ENCODE measurements around the gene FAM200A.
A peak's percentile ranks its signal among the peaks of the same experiment; 100 is the strongest.
"Not testable (repeated sequence)": the region's sequence is repeated elsewhere in the genome, so short reads cannot be mapped to it uniquely, and the experiment has no call there.

FAM200A gene

GRCh38 chr7:99558306-99559174, 6.6 kb upstream of the FAM200A start, which contains the start of gene ZNF655:
ZNF655 (plus strand) TSS chr7:99558642; CDS start chr7:99560560, 1,918 bp downstream.
- no peak for FAIRE-seq

DNA sequence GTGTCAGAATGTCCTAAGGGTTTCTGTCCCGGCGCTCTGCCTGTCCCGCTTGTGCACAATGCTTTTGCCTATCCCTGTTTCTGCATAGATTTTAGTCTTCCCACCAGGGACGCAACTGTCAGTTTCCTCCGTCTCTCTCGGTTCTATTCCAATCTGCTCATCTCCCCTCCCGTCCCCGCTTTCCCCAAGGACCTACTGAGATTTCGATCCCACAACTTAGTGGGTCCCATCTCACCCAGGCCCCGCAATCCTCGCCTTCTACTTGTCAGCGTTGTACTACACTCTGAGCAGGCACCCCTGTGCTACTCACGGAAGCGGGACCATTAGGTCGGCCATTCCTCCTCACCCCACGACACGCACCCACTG, 6.0 kb upstream of the FAM200A start:
- FAIRE-seq, result no peak

DNA sequence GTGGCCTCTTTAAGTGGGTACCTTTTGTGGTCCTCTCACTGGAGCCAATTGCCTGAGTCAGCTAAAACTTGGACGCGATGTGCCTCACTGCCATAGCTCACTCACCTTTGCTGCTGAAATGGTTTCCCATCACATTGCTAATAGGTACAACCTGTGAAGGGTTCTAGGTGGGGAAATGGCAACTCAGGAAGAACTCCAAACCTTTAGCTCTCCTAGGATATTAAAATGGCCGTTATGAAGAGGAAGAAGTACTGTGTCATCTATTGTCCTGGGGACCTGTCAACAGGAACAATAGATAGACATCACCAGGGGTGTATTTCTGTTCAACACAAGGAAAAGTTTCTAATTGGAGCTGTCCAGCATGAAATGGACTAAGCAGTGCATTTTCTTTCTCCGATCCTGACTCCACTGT, 5.3 kb upstream of the FAM200A start:
- FAIRE-seq, result no peak

DNA sequence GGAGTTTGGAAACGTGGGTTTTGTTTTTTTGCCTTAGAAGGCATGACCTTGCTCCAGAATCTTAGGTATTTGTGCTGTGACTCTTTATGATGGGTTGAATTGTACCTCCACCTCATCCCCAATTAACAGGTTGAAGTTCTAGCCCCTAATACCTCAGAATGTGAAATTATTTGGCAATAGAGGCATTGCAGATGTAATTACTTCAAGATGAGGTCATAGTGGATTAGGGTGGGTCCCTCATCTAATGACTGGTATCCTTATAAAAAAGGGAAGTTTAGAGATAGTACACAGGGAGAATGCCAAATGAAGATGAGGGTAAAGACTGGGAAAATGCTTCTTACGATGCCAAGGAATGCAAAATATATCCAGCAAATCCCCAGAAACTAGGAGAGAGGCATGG, 3.0 kb upstream of the FAM200A start:
- no peak for FAIRE-seq

DNA sequence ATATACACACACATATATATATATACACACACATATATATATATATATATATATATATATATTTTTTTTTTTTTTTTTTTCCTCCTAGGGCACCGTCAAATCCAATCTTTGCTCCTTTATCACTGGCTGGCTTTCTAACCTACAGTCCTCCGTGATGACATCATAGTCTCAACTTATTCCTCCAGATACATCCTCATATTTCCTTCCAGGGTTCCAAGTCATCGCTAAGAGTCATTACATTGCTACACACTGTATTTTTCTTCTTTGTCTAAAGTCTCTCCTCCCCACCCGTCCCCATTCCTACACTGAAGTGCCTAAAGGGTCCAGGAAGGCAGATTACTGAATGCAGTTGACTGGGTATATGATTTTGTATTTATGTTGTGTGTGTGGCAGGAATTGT, 1.1 kb upstream of the FAM200A start:
- FAIRE-seq, result no peak

- no peak for FAIRE-seq
These were observed 580 bp downstream of the FAM200A start for GRCh38 chr7:99551334-99551733.

DNA sequence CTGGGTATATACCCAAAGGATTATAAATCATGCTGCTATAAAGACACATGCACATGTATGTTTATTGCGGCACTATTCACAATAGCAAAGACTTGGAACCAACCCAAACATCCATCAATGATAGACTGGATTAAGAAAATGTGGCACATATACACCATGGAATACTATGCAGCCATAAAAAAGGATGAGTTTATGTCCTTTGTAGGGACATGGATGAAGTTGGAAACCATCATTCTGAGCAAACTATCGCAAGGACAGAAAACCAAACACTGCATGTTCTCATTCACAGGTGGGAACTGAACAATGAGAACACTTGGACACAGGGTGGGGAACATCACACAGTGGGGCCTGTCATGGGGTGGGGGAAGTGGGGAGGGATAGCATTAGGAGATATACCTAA, 2.4 kb downstream of the FAM200A start:
- FAIRE-seq, result not testable (repeated sequence)

- FAIRE-seq, result not testable (repeated sequence)
These were observed 6.6 kb downstream of the FAM200A start for GRCh38 chr7:99545308-99545707.

DNA sequence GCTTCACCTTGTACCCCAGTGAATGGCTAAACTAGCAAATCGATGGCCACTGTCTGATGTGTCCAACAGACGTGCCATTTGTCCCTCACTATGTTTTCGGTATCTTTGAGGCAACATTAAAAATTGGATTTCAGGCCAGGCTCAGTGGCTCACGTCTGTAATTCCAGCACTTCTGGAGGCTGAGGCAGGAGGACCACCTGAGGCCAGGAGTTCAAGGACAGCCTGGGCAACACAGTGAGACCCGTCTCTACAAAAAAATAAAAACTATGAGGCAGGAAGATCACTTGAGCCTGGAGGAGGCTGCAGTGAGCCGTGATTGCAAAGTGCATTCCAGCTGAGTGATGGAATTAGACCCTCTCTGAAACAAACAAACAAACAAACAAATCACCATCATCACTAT, 8.0 kb downstream of the FAM200A start:
- no peak for FAIRE-seq

DNA sequence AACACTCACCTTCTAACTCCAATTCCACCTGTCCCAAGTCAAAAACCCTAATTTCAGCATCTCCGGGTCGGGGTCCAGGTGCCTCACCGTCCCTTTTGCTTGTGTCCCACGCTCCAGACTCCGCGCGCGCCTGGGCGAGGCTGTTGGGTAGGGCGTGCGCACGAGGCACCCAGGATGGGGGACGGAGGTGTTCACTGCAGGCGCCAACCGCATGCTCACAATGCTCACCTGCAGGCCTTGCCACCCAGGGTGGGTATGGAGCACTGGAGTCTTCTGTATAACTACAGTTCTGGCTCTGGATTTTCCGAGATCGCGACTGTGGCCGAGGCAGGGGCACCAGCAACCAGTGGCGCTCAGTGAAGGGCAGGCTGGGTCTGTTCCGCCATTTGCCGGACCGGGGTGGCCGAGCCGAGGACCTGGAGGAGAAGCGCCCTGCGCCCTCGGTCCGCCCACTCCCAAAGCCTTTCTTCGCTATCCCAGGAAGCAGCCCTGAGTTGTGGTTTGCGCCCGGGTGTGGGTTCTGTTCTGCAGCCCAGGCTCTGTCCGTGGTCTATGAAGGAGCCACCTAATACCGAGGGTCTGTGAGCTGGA, 8.7 kb downstream of the FAM200A start:
- FAIRE-seq, result no peak

DNA sequence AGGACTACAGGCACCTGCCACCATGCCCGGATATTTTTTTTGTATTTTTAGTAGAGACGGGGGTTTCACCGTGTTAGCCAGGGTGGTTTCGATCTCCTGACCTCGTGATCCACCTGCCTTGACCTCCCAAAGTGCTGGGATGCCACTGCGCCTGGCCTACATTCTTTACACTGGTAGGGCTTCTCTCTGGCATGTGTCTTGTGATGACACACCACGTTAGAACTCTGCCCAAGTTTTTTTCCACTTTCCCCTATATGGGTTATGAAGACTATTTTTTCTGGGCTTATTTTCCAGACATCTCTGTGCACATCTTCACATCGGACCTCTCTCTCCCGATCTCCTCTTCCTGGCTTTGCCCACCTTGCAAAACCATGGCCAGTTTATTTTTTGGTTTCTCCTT, 10.7 kb downstream of the FAM200A start:
- FAIRE-seq, result no peak

DNA sequence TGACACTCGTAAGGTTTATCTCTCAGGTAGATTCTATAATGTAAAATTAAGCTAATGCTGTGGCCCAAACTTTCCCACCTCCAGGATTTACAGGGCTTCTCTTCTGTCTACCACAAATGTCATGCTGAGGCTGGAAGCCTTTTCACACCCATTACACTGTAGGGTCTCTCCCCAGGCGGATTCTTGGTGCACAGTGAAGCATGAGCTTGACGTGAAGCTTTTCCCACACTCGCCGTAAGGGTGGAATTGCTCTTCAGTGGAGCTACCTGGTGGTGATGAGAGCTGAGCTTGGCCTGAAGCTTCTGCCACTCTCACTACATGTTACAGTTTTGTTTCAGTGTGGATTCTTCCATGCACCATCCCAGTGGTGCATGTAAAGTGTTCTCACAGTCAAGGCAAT, 11.4 kb downstream of the FAM200A start:
- FAIRE-seq, result no peak

GRCh38 chr7:99539213-99539811, 12.6 kb downstream of the FAM200A start:
- no peak for FAIRE-seq

DNA sequence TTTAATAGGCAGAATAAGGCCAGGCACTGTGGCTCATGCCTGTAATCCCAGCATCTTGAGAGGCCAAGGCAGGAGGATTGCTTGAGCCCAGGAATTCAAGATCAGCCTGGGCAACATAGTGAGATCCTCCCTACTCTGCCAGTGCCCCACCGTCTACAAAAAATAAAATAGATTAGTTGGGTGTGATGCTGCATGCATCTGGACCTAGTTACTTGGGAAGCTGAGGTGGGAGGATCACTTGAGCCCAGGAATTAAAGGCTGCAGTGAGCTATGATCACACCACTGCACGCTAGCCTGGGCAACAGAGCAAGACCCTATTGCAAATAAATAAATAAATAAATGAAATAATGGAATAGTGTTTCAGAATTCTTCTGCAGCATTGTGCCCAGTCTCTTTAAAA, 16.2 kb downstream of the FAM200A start:
- no peak for FAIRE-seq

- FAIRE-seq, result no peak
These were observed 20.6 kb downstream of the FAM200A start for GRCh38 chr7:99531354-99531765.

DNA sequence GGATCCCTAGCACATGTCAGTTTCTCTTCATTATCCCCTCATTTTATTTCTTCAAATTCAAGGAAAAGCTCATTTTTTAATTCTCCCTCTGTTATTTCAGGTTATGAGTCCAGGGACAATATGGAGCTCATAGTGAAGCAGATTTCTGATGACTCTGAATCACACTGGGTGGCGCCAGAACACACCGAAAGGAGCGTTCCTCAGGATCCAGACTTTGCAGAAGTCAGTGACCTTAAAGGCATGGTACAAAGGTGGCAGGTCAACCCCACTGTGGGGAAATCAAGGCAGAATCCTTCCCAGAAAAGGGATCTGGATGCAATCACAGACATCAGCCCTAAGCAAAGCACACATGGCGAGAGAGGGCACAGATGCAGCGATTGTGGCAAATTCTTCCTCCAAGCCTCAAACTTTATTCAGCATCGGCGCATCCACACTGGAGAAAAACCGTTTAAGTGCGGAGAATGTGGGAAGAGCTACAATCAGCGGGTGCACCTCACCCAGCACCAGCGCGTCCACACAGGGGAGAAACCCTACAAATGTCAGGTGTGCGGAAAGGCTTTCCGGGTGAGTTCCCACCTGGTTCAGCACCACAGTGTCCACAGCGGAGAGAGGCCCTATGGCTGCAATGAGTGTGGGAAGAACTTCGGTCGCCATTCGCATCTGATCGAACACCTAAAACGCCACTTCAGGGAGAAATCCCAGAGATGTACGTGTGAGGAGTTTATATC, 26.0 kb downstream of the FAM200A start:
- no peak for FAIRE-seq

DNA sequence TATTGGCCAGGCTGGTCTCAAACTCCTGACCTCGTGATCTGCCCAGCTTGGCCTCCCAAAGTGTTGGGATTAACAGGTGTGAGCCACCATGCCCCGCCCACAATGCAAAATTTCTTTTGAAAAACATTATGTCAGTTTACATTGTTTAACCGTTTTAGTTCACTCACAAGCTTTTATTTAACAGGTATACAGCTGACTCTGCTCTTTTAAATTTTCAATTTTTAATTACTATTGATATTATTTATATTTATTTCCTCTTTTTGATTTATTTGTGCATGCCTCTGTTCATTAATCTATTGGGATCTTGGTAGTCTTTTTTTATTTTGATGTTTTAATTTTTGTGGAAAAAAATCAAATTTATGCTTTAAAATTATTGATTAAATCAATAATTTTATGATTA, 30.5 kb downstream of the FAM200A start:
- no peak for FAIRE-seq

DNA sequence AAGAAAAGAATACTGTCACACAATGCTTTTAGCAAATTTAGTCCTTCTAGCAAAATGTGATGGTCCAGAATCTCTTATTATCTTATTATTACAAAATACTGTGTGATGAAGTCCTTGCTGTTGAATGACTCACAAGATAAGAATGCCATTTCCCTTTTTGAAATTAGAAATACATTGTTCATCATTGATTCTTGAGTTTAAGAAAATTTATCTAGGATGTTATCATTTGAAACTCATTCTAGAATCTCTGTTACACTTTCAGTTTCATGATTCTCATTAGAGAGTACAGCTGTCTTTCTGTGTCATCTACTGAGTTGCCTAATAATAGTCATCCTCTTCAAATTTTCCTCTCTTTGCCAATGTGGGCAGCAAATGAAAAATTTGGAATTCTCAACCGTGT, 37.9 kb downstream of the FAM200A start:
- no peak for FAIRE-seq

DNA sequence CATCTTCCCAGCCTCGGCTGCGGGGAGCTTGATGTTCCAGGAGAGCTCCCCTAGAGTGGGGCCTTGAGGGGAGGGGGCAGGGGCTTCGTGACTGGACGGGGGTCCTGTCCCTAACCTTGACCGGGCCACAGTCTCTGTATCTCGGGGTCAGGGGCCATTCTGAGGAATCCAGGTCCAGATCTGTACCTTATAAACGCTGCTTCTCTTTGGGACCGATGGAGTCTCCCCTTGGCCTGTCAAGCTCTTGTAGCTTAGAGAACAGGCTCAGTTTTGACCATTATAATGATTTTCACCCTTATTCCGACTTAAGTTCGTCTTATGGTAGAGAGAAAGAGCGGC, 46.6 kb downstream of the FAM200A start:
- no peak for FAIRE-seq

- FAIRE-seq, result no peak
These were observed 47.2 kb downstream of the FAM200A start, which contains the start of gene ZKSCAN5 for GRCh38 chr7:99504603-99505323. ZKSCAN5 (plus strand) TSS chr7:99504662; CDS start chr7:99506045, 1,383 bp downstream.

DNA sequence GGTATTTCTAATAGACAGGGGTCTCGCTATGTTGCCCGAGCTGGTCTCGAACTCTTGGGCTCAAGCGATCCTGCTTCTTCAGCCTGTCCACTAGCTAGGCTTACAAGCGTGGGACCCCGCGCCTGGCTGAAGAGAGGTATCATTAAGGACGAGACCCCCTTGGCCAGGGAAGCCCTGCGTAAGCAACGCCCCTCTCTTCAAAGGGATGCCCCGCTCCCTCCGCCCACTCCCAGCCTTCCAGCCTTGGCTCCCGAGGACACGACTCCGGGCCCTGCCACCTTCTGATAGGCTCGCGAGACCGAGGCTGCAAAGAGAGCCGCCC, 47.7 kb downstream of the FAM200A start:
- FAIRE-seq, result peak; percentile 85

DNA sequence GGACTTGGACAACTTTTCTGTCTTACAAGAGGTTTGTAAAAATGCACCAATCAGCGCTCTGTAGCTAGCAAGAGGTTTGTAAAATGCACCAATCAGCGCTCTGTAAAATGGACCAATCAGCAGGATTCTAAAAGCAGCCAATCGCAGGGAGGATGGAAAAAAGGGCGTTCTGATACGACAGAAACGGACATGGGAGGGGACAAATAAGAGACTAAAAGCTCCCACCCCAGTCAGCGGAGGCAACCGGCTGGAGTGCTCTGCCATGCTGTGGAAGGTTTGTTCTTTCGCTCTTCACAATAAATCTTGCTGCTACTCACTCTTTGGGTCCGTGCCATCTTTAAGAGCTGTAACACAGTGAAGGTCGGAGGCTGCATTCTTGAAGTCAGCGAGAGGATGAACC, 50.7 kb downstream of the FAM200A start:
- not testable (repeated sequence) for FAIRE-seq

DNA sequence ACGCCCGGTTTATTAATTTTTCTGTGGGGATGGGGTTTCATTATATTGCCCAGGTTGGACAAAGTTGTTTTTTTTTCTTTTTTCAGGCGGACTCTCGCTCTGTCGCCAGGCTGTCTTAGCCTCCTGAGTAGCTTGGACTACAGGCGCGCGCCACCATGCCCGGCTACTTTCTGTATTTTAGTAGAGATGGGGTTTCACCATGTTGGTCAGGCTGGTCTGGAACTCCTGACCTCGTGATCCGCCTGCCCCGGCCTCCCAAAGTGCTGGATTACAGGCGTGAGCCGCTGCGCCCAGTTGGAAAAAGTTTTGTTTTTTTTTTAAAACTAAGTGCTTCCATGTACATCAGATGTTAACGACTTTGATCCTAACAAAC, 51.3 kb downstream of the FAM200A start:
- FAIRE-seq, result no peak

Measured in endometrium (tissue), 2 donors.